Activated CD4-positive, alpha-beta T cell treated with anti-CD3 and anti-CD28 coated beads, Interleukin-2, amount 10 ng/mL, durations not matched to agents 7 days and 5 days (primary cell): ENCODE data around the gene THBS2. TPM values are rescaled to one million over a fixed set of nuclear protein-coding genes. Genes with fewer than 3 reads are reported as not detected.

Source experiments
- CTCF ChIA-PET: fragments of 350-600 bp; sonication (Branson Sonifier 250); formaldehyde crosslinking; loops from one replicate; lab custom pipeline; 2021; ENCODE audit warnings: antibody characterized with exemption; lab: Charles Lee
- POLR2A ChIA-PET: fragments of 350-600 bp; sonication (Branson Sonifier 250); formaldehyde crosslinking; loops from one replicate; lab custom pipeline; 2021; ENCODE audit warnings: antibody characterized with exemption; lab: Charles Lee
- DNase-seq: peaks from one replicate; pipeline ENCODE4 v3.0.0-alpha.2; 2020
- H3K27ac Mint-ChIP-seq: one replicate; pipeline ENCODE4 v1.8.0; 2021; ENCODE audit warnings: mild to moderate bottlenecking, moderate library complexity, mixed read lengths
- H3K27me3 Mint-ChIP-seq: one replicate; pipeline ENCODE4 v1.8.0; 2021; ENCODE audit warnings: mixed read lengths
- H3K36me3 Mint-ChIP-seq: one replicate; pipeline ENCODE4 v1.8.0; 2021; ENCODE audit warnings: low read depth, mixed read lengths
- H3K4me1 Mint-ChIP-seq: one replicate; pipeline ENCODE4 v1.8.0; 2021; ENCODE audit warnings: mixed read lengths
- H3K4me3 Mint-ChIP-seq: one replicate; pipeline ENCODE4 v1.8.0; 2021; ENCODE audit warnings: mild to moderate bottlenecking, moderate library complexity, mixed read lengths
- H3K9me3 Mint-ChIP-seq: one replicate; pipeline ENCODE4 v1.8.0; 2021; ENCODE audit warnings: mixed read lengths
- total RNA-seq, 2 experiments: library from RNA; stranded (reverse); gene quantifications; one replicate each; pipeline ENCODE4 v1.2.3, GENCODE V29; 2021

Gene THBS2
- total RNA-seq, 2 experiments from 2014 or later, result not detected

DNA sequence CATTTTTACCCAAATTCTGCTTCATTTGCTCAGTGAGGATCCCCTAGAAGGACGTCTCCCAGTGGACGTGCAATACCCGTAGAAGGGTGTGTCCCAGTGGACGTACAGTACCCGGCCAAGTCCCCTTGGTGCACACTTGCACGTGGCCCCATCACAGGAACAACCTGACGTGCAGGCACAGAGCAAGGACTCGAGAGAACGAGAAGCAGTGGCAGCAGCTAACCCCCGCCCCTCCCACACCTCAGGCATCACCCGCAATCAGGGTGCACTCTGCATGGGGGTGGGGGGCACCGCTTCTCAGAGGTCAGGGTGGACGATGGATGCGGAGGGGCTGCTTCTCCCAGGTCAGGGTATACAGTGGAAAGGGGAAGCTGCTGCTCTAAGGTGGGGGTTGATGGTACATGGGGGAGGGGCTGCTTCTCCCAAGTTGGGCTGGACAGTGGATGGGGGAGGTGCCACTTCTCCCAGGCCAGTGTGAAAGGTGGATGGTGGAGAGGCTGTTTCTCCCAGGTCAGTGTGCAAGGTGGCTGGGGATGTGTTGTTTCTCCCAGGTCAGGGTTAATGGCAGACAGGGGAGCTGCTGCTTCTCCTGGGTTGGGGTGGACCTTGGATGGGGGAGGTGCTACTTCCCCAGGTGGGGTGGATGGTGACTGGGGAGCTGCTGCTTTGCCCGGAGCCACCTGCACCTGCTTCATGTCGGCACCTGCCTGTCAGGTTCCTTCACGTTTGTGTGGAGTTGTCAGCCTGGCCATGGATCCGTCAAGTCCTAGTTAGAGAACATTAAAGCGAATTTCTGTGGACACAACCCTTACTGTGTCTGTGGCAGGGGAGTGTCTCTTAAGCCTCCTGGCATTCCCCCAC, 1.0 kb upstream of the THBS2 start:
- Mint-ChIP-seq H3K4me3 (no peak overlapping the region), H3K27ac (no peak overlapping the region), H3K36me3 (no peaks in the 10 kb centered on the region), H3K27me3 (peaks cover 49% of the 10 kb centered on the region), H3K4me1 (peaks cover 4% of the 10 kb centered on the region), H3K9me3 (no peaks in the 10 kb centered on the region)
- POLR2A ChIA-PET, result no interaction called here
- CTCF ChIA-PET, result no interaction called here
- no peak for DNase-seq

DNA sequence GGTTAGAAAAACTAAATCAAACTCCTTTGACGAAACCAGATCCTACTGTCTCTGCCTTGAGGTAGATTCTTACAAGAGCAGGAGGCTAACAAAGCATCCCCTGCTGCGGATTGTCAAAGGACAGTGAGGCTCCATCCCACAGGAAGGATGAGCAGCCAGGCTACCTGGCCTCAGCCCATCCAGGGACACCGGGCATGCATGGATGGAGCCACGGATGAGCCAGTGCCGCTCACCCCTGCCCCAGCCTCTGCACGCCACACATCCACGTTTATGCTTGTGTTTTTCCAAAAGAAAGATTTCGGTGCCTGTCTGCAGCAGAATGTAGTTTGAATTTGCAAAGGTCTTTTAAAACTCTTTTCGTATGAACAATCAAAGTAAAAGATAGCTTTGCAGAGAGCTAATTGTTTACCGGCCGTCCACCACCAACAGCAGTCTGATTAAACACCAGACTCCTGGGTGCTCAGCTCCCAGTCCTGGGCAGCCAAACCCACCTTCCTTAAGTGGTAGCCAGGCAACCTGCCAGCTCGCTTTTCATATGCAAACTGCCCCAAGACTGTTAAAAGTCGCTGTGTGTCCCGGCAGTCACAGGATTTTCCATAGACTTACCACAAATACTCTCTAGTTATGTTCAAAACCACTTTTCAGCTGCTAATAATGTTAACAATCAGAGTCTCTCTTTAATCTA, 999 bp downstream of the THBS2 start:
- Mint-ChIP-seq H3K27ac (no peak overlapping the region), H3K36me3 (no peaks in the 10 kb centered on the region), H3K27me3 (peaks cover 49% of the 10 kb centered on the region), H3K9me3 (peaks cover 4% of the 10 kb centered on the region), H3K4me1 (peaks cover 4% of the 10 kb centered on the region), H3K4me3 (no peak overlapping the region)
- POLR2A ChIA-PET, result no interaction called here
- no peak for DNase-seq
- CTCF ChIA-PET, result no interaction called here

DNA sequence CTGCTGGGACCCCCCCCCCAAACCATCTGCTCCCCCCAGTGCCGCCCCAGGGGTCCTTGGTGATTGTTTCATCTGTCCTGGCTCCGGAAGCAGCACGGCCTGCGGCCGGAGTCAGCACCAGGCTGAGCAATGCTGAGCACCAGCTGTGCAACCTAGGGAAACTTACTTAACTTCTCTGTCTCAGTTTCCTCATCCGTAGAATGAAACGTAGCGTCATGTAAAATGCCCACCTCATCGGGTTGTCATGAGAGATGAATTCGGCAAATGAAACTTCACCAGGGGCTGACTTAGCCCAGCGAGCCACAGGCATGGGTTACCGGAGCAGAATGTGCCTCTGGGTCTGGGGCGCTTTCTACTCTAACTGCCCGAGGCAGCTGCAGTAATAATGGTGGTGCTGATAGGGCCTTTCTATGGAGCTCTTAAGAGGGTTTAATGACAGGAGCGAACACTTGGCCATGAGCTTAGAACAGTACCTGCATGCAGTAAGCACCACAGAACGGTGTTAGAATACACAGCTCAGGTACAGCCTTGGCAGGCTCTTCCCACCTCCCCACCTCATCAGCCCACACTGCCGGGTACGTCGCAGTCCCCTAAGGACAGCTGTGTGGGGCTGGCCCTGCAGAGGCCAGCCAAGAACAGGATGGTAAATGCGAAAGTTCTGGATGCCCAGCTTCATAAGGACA, 1.7 kb downstream of the THBS2 start:
- no peak overlapping the region for H3K27ac Mint-ChIP-seq
- ChIA-PET CTCF (no interaction called here), POLR2A (no interaction called here)
- H3K4me3 Mint-ChIP-seq, result no peak overlapping the region
- no peaks in the 10 kb centered on the region for H3K36me3 Mint-ChIP-seq
- H3K4me1 Mint-ChIP-seq, result peaks cover 4% of the 10 kb centered on the region
- peaks cover 44% of the 10 kb centered on the region for H3K27me3 Mint-ChIP-seq
- peaks cover 7% of the 10 kb centered on the region for H3K9me3 Mint-ChIP-seq
- no peak for DNase-seq

GRCh38 chr6:169251371-169251802, 2.3 kb downstream of the THBS2 start:
- Mint-ChIP-seq H3K36me3 (no peaks in the 10 kb centered on the region), H3K27me3 (peaks cover 44% of the 10 kb centered on the region), H3K27ac (no peak overlapping the region), H3K4me3 (no peak overlapping the region), H3K4me1 (peaks cover 4% of the 10 kb centered on the region), H3K9me3 (peaks cover 7% of the 10 kb centered on the region)
- DNase-seq, result no peak
- POLR2A ChIA-PET, result no interaction called here
- CTCF ChIA-PET, result no interaction called here

GRCh38 chr6:169250660-169251059, 3.0 kb downstream of the THBS2 start:
- Mint-ChIP-seq H3K27ac (no peak overlapping the region), H3K27me3 (peaks cover 44% of the 10 kb centered on the region), H3K36me3 (no peaks in the 10 kb centered on the region), H3K4me1 (peaks cover 4% of the 10 kb centered on the region), H3K9me3 (peaks cover 7% of the 10 kb centered on the region), H3K4me3 (no peak overlapping the region)
- ChIA-PET POLR2A (no interaction called here), CTCF (no interaction called here)
- no peak for DNase-seq

- Mint-ChIP-seq H3K9me3 (peaks cover 7% of the 10 kb centered on the region), H3K27ac (no peak overlapping the region), H3K4me3 (no peak overlapping the region), H3K27me3 (peaks cover 32% of the 10 kb centered on the region), H3K4me1 (peaks cover 4% of the 10 kb centered on the region), H3K36me3 (no peaks in the 10 kb centered on the region)
- ChIA-PET POLR2A (no interaction called here), CTCF (no interaction called here)
- no peak for DNase-seq
Measured at GRCh38 chr6:169249057-169249456, 4.6 kb downstream of the THBS2 start.

GRCh38 chr6:169248521-169248971, 5.1 kb downstream of the THBS2 start:
- ChIA-PET POLR2A (no interaction called here), CTCF (no interaction called here)
- Mint-ChIP-seq H3K27me3 (peaks cover 27% of the 10 kb centered on the region), H3K36me3 (no peaks in the 10 kb centered on the region), H3K9me3 (peaks cover 7% of the 10 kb centered on the region), H3K4me3 (no peak overlapping the region), H3K4me1 (peaks cover 4% of the 10 kb centered on the region), H3K27ac (no peak overlapping the region)
- no peak for DNase-seq

DNA sequence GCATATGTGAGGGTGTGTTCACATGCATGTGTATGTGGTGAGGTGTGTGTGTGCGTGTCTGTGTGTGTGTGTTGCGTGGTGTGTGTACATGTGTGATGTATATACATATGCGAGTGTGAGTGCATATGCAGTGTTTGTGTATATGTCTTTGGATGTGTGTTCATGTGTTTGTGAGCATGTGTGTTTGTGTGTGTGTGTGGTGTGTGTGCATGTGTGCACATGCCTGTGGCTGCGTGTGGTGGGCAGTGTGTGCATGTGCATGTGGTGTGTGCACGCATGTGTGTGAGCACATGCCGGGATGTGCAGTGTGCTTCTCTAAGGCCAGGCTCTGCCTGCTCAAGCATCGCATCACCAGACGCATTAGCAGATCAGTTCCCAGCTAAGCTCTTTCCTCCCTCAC, 5.7 kb downstream of the THBS2 start:
- H3K27ac Mint-ChIP-seq, result no peak overlapping the region
- H3K27me3 Mint-ChIP-seq, result peaks cover 22% of the 10 kb centered on the region
- no peaks in the 10 kb centered on the region for H3K4me1 Mint-ChIP-seq
- no peak overlapping the region for H3K4me3 Mint-ChIP-seq
- H3K9me3 Mint-ChIP-seq, result peaks cover 7% of the 10 kb centered on the region
- H3K36me3 Mint-ChIP-seq, result no peaks in the 10 kb centered on the region
- DNase-seq, result no peak
- ChIA-PET POLR2A (no interaction called here), CTCF (no interaction called here)

DNA sequence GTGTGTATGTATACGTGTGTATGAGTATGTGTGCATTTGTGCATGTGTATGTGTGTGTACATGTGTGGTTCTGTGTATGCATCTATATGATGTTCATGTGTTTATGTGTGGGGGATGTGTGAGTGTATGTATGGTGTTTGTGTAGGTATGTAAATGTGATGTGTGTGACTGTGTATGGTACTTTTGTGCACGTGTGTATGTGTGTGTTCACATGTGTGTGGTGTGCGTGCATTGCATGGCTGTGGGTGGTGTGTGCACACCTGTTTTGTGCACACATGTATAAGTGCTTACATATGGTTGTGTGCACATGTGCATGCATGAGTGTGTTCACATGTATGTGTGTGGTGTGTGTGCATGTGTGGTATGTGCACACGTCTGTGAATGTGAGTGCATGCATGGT, 6.2 kb downstream of the THBS2 start:
- peaks cover 16% of the 10 kb centered on the region for H3K27me3 Mint-ChIP-seq
- H3K4me3 Mint-ChIP-seq, result no peak overlapping the region
- DNase-seq, result no peak
- H3K27ac Mint-ChIP-seq, result no peak overlapping the region
- CTCF ChIA-PET, result no interaction called here
- POLR2A ChIA-PET, result no interaction called here
- no peaks in the 10 kb centered on the region for H3K4me1 Mint-ChIP-seq
- H3K9me3 Mint-ChIP-seq, result peaks cover 7% of the 10 kb centered on the region
- H3K36me3 Mint-ChIP-seq, result no peaks in the 10 kb centered on the region

DNA sequence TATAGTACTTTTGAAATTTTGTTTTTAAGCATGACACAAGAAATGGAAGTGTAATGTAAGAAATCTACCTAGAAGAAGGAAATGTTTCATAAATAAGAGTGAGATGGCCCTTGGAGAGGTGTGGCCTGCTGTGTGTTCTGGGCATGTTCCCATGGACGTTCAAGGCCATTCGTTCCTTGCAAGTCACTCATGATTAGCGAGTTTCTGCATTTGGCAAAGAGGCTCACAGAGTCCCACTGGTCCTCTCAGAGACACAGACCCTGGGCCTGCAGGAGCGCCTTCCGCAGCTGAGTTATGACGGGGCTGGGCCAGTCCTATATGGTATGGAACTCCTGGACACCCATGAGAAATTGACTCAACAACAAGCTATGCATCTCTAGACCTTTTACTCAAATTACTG, 7.2 kb downstream of the THBS2 start:
- no peaks in the 10 kb centered on the region for H3K36me3 Mint-ChIP-seq
- no peak overlapping the region for H3K27ac Mint-ChIP-seq
- DNase-seq, result no peak
- no peak overlapping the region for H3K4me3 Mint-ChIP-seq
- ChIA-PET CTCF (no interaction called here), POLR2A (no interaction called here)
- H3K27me3 Mint-ChIP-seq, result peaks cover 7% of the 10 kb centered on the region
- H3K4me1 Mint-ChIP-seq, result no peaks in the 10 kb centered on the region
- peaks cover 7% of the 10 kb centered on the region for H3K9me3 Mint-ChIP-seq

DNA sequence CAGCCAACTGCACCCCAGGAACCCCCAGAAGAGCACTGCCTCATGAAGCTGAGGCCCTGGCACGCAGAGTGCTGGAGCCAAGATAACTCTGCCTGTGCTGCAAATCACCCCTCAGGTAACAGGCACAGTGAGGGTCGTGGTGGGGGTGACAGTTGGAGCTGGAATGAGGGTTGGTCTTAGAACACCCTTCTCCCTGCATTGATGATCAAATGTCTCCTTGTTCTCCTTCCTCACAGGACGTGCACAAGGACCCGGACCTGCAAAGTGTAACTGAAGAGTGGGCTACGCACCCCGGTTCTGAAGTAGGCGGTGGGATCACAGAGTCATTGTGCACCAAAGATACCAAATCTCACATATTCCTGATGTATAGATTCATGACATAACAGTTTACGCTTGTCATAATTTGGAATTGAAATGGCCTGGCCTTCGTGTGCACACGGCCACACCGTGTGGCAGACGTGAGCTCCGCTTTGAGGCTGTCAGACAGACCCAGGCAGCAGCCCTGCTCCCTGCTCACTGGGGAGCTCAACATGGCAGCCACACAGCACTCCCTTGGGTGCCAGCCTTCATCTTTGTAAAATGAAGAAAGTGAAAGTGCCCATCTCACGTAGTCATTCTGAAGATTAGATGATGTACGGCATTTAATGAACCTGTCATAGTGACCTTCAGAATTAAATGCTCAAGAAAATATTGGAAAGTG, 8.8 kb downstream of the THBS2 start:
- Mint-ChIP-seq H3K9me3 (peaks cover 7% of the 10 kb centered on the region), H3K27ac (no peak overlapping the region), H3K4me3 (no peak overlapping the region), H3K4me1 (no peaks in the 10 kb centered on the region), H3K27me3 (no peaks in the 10 kb centered on the region), H3K36me3 (no peaks in the 10 kb centered on the region)
- ChIA-PET CTCF (no interaction called here), POLR2A (no interaction called here)
- DNase-seq, result no peak

DNA sequence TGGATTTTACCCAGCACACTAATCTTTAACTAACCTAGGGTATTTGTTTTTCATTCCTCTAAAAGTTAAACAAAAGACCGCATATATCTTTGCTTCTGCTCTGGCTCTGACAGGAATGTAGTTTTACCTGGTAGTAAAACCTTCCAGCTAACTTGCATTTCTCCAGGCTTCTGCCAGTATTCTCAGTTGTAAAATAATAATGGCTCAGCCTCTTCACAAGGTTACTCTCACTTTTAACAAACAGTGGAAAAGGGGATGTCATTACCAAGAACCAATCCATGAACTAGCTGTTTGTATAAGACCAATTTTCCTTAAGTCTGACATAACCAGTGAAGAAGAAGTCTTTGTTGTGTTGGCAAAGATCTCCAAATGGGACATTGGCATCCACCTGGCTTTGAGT, 10.0 kb downstream of the THBS2 start:
- POLR2A ChIA-PET, result no interaction called here
- no peak overlapping the region for H3K4me3 Mint-ChIP-seq

More for the DNA sequence above, 10.0 kb downstream of the THBS2 start:
- Mint-ChIP-seq H3K9me3 (peaks cover 7% of the 10 kb centered on the region), H3K4me1 (no peaks in the 10 kb centered on the region), H3K27ac (no peak overlapping the region), H3K36me3 (no peaks in the 10 kb centered on the region), H3K27me3 (no peaks in the 10 kb centered on the region)
- CTCF ChIA-PET, result no interaction called here
- DNase-seq, result no peak
